Tibial artery (tissue), 4 donors: Measurements from ENCODE around the gene NEXMIF.
"Not testable (repeated sequence)": the region's sequence is repeated elsewhere in the genome, so short reads cannot be mapped to it uniquely, and the experiment has no call there.

Source experiments
- DNase-seq, 2 donors: peaks; one replicate each; pipeline ENCODE4 v3.0.0-alpha.2; 2019
- H3K27ac ChIP-seq, 2 donors: fragments of 200-600 bp; sonication (generic) in 1 of 2; 1 replicate in 1 of 2; 2 replicates in 1 of 2; pipeline ENCODE4 v1.5.1; 2018 to 2019; ENCODE audit warnings: mild to moderate bottlenecking in 1 of 2
- H3K27me3 ChIP-seq, 2 donors: fragments of 200-600 bp; sonication (generic) in 1 of 2; one replicate each; pipeline versions ENCODE4 v1.5.1 to v1.6.0; 2016 to 2019
- H3K36me3 ChIP-seq, 3 donors: fragments of 200-600 bp; sonication (generic) in 2 of 3; one replicate each; pipeline ENCODE4 v1.5.1; 2016 to 2019; ENCODE audit warnings: mild to moderate bottlenecking in 2 of 3
- H3K4me1 ChIP-seq, 4 donors: fragments of 200-600 bp; sonication (generic) in 2 of 4; 1 replicate in 3 of 4; 2 replicates in 1 of 4; pipeline ENCODE4 v1.5.1; 2016 to 2019
- H3K4me3 ChIP-seq, 2 donors: fragments of 200-600 bp; sonication (generic) in 1 of 2; 1 replicate in 1 of 2; 2 replicates in 1 of 2; pipeline ENCODE4 v1.5.1; 2018 to 2019; ENCODE audit warnings: mild to moderate bottlenecking in 2 of 2
- H3K9me3 ChIP-seq, 3 donors: fragments of 200-600 bp; sonication (generic) in 1 of 3; one replicate each; pipeline ENCODE4 v1.5.1; 2016 to 2019
- CTCF ChIP-seq, 2 experiments: fragments of 200-600 bp in 1 of 2; fragments of 450-650 bp in 1 of 2; IDR thresholded peaks; one replicate each; pipeline ENCODE4 v1.5.1; 2017 to 2019; ENCODE audit warnings: antibody characterized with exemption in 2 of 2, mild to moderate bottlenecking in 1 of 2, moderate library complexity in 1 of 2
- intact Hi-C: fragments of 100-400 bp; cut with DNase I; formaldehyde crosslinking; loops from one replicate; pipeline ENCODE4 v1.15.0; 2023; ENCODE audit warnings: low total_unique reads

NEXMIF gene

GRCh38 chrX:74892561-74892960 lies 32.7 kb downstream of the NEXMIF start:
- intact Hi-C loops = no loop called here
- no peak for DNase-seq
- TF ChIP-seq CTCF (IDR thresholded peaks at IDR 0.05) = no peak

GRCh38 chrX:74890676-74891430 lies 34.4 kb downstream of the NEXMIF start:
- no peaks in the 10 kb centered on the region for H3K36me3 ChIP-seq
- no peak overlapping the region for H3K4me3 ChIP-seq
- no peaks in the 10 kb centered on the region for H3K27me3 ChIP-seq
- no peaks in the 10 kb centered on the region for H3K9me3 ChIP-seq
- no peak for TF ChIP-seq CTCF (IDR thresholded peaks at IDR 0.05)
- no peak overlapping the region for H3K27ac ChIP-seq
- no peaks in the 10 kb centered on the region for H3K4me1 ChIP-seq
- no peak for DNase-seq
- intact Hi-C loops = no loop called here

More at GRCh38 chrX:74892561-74892960, 32.7 kb downstream of the NEXMIF start:
- Histone ChIP-seq H3K27me3 (no peaks in the 10 kb centered on the region), H3K9me3 (no peaks in the 10 kb centered on the region), H3K4me1 (peaks cover 0 to 2% (median 0%) of the 10 kb centered on the region in 4 donors), H3K36me3 (no peaks in the 10 kb centered on the region), H3K27ac (no peak overlapping the region), H3K4me3 (no peak overlapping the region)

- intact Hi-C loops, H3K4me3 ChIP-seq, H3K27ac ChIP-seq, DNase-seq, H3K4me1 ChIP-seq, H3K27me3 ChIP-seq, H3K9me3 ChIP-seq, H3K36me3 ChIP-seq: not testable (repeated sequence)
Measured at GRCh38 chrX:74882383-74882782, 42.9 kb downstream of the NEXMIF start.

- no peak overlapping the region for H3K27ac ChIP-seq
- intact Hi-C loops = no loop called here
- H3K4me3 ChIP-seq = no peak overlapping the region
- peaks cover 0 to 31% (median 24%) of the 10 kb centered on the region in 3 donors for H3K9me3 ChIP-seq
- H3K27me3 ChIP-seq = no peaks in the 10 kb centered on the region
- no peaks in the 10 kb centered on the region for H3K36me3 ChIP-seq
- no peaks in the 10 kb centered on the region for H3K4me1 ChIP-seq
- no peak for DNase-seq
- TF ChIP-seq CTCF (IDR thresholded peaks at IDR 0.05) = no peak
Measured at GRCh38 chrX:74865725-74866124, 59.5 kb downstream of the NEXMIF start.

GRCh38 chrX:74853255-74853654 lies 72.0 kb downstream of the NEXMIF start:
- H3K9me3 ChIP-seq = peaks cover 0 to 64% (median 57%) of the 10 kb centered on the region in 3 donors
- no peak for TF ChIP-seq CTCF (IDR thresholded peaks at IDR 0.05)
- no peaks in the 10 kb centered on the region for H3K4me1 ChIP-seq
- H3K27me3 ChIP-seq = no peaks in the 10 kb centered on the region
- no peak overlapping the region for H3K4me3 ChIP-seq
- no peak for DNase-seq
- no peaks in the 10 kb centered on the region for H3K36me3 ChIP-seq
- intact Hi-C loops = no loop called here
- H3K27ac ChIP-seq = no peak overlapping the region

- Histone ChIP-seq H3K27me3 (no peaks in the 10 kb centered on the region), H3K4me1 (no peaks in the 10 kb centered on the region), H3K9me3 (peaks cover 0 to 4% (median 2%) of the 10 kb centered on the region in 3 donors), H3K36me3 (no peaks in the 10 kb centered on the region), H3K27ac (no peak overlapping the region), H3K4me3 (no peak overlapping the region)
- intact Hi-C loops = no loop called here
- TF ChIP-seq CTCF (IDR thresholded peaks at IDR 0.05) = no peak
- no peak for DNase-seq
Measured at GRCh38 chrX:74835566-74835965, 89.7 kb downstream of the NEXMIF start.

GRCh38 chrX:74819797-74820196 lies 105.5 kb downstream of the NEXMIF start:
- H3K27me3 ChIP-seq, DNase-seq, H3K36me3 ChIP-seq, H3K9me3 ChIP-seq, intact Hi-C loops, H3K4me1 ChIP-seq, H3K4me3 ChIP-seq, H3K27ac ChIP-seq: not testable (repeated sequence)
